HEK293T (cell line): Measurements from ENCODE around the gene IGIP.

Experiments
- ELF4 ChIP-seq: fragments of 450-650 bp; IDR thresholded peaks from 2 replicates; pipeline ENCODE4 v1.6.1; 2017; ENCODE audit warnings: antibody characterized with exemption
- PKNOX1 ChIP-seq: fragments of 450-650 bp; IDR thresholded peaks from 2 replicates; pipeline ENCODE4 v1.6.1; 2016
- SP1 ChIP-seq: fragments of 450-650 bp; IDR thresholded peaks from 2 replicates; pipeline ENCODE4 v1.6.1; 2017

GRCh38 chr5:140126315-140127012 is 727 bp downstream of the IGIP start:
- no peak for TF ChIP-seq ELF4
- TF ChIP-seq PKNOX1 = no peak
- no peak for TF ChIP-seq SP1
